ENCODE results near the gene RPL37A. TPM values are rescaled to one million over a fixed set of nuclear protein-coding genes. Genes with fewer than 3 reads are reported as not detected.

Gene RPL37A
- polyA plus RNA-seq, 3 donors = 1,504 to 1,660 (median 1,597) TPM

- Mint-ChIP-seq H3K36me3 (no peaks in the 10 kb centered on the region), H3K4me1 (peaks cover 11% of the 10 kb centered on the region), H3K4me3 (no peak overlapping the region), H3K9me3 (peaks cover 0 to 1% (median 0%) of the 10 kb centered on the region in 7 donors), H3K27ac (no peak overlapping the region), H3K27me3 (ENCODE audit: low read depth in 3 of 3) (peaks cover 0 to 1% (median 0%) of the 10 kb centered on the region in 3 donors)
- TF ChIP-seq, protein P1, sequence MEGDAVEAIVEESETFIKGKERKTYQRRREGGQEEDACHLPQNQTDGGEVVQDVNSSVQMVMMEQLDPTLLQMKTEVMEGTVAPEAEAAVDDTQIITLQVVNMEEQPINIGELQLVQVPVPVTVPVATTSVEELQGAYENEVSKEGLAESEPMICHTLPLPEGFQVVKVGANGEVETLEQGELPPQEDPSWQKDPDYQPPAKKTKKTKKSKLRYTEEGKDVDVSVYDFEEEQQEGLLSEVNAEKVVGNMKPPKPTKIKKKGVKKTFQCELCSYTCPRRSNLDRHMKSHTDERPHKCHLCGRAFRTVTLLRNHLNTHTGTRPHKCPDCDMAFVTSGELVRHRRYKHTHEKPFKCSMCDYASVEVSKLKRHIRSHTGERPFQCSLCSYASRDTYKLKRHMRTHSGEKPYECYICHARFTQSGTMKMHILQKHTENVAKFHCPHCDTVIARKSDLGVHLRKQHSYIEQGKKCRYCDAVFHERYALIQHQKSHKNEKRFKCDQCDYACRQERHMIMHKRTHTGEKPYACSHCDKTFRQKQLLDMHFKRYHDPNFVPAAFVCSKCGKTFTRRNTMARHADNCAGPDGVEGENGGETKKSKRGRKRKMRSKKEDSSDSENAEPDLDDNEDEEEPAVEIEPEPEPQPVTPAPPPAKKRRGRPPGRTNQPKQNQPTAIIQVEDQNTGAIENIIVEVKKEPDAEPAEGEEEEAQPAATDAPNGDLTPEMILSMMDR (IDR thresholded peaks at IDR 0.05) = no peak
- DNase-seq = no peak
- no peaks in the 10 kb centered on the region for H3K79me2 ChIP-seq (ENCODE audit: insufficient read depth, low read length)
- H3K4me2 ChIP-seq (replicated peaks; ENCODE audit: extremely low read depth, low read length, poor library complexity, severe bottlenecking) = no peak overlapping the region
- no peaks in the 10 kb centered on the region for H3K9me3 ChIP-seq (replicated peaks in 1 of 2; ENCODE audit: control insufficient read depth in 1 of 2, insufficient read depth in 1 of 2, low read length in 2 of 2)
- H3K4me1 ChIP-seq (ENCODE audit: control insufficient read depth in 1 of 2, insufficient read depth in 2 of 2, low read length in 2 of 2) = peaks cover 9 to 11% of the 10 kb centered on the region in 2 donors
- intact Hi-C loops (cut with micrococcal nuclease) = no loop called here
- H3K9ac ChIP-seq (ENCODE audit: insufficient read depth, low read length, poor library complexity, severe bottlenecking) = no peak overlapping the region
- WGBS (ENCODE audit: insufficient coverage) = 85% methylated on average over 4 of the region's 6 CpGs
- H4K20me1 ChIP-seq (ENCODE audit: insufficient read depth, low read length) = no peaks in the 10 kb centered on the region
- no peak overlapping the region for H3K4me3 ChIP-seq (replicated peaks in 1 of 3; ENCODE audit: low read depth in 2 of 3, low read length in 3 of 3)
- H3K27ac ChIP-seq (ENCODE audit: low read depth in 1 of 2, low read length in 2 of 2) = no peak overlapping the region
- H2AFZ ChIP-seq (ENCODE audit: insufficient read depth, low read depth, low read length, poor library complexity, severe bottlenecking) = no peak overlapping the region
- H3K36me3 ChIP-seq (replicated peaks in 1 of 2; ENCODE audit: control insufficient read depth in 1 of 2, insufficient read depth in 2 of 2, low read length in 2 of 2) = no peaks in the 10 kb centered on the region
- H3K27me3 ChIP-seq (ENCODE audit: control insufficient read depth in 2 of 2, insufficient read depth in 2 of 2, low read length in 2 of 2) = no peaks in the 10 kb centered on the region
Measured at GRCh38 chr2:216536734-216537210, 38.1 kb downstream of the RPL37A start.

- Histone ChIP-seq H3K27me3 (ENCODE audit: control insufficient read depth in 2 of 2, insufficient read depth in 2 of 2, low read length in 2 of 2) (no peaks in the 10 kb centered on the region), H3K79me2 (ENCODE audit: insufficient read depth, low read length) (no peaks in the 10 kb centered on the region), H3K27ac (ENCODE audit: low read depth in 1 of 2, low read length in 2 of 2) (no peak overlapping the region), H3K4me1 (ENCODE audit: control insufficient read depth in 1 of 2, insufficient read depth in 2 of 2, low read length in 2 of 2) (peaks cover 9 to 11% of the 10 kb centered on the region in 2 donors), H3K4me3 (replicated peaks in 1 of 3; ENCODE audit: low read depth in 2 of 3, low read length in 3 of 3) (no peak overlapping the region), H3K4me2 (replicated peaks; ENCODE audit: extremely low read depth, low read length, poor library complexity, severe bottlenecking) (no peak overlapping the region), H3K36me3 (replicated peaks in 1 of 2; ENCODE audit: control insufficient read depth in 1 of 2, insufficient read depth in 2 of 2, low read length in 2 of 2) (no peaks in the 10 kb centered on the region), H2AFZ (ENCODE audit: insufficient read depth, low read depth, low read length, poor library complexity, severe bottlenecking) (no peak overlapping the region), H4K20me1 (ENCODE audit: insufficient read depth, low read length) (no peaks in the 10 kb centered on the region), H3K9ac (ENCODE audit: insufficient read depth, low read length, poor library complexity, severe bottlenecking) (no peak overlapping the region), H3K9me3 (replicated peaks in 1 of 2; ENCODE audit: control insufficient read depth in 1 of 2, insufficient read depth in 1 of 2, low read length in 2 of 2) (no peaks in the 10 kb centered on the region)
- TF ChIP-seq, protein P1 (IDR thresholded peaks at IDR 0.05) = no peak
- 72% methylated on average over 4 of the region's 4 CpGs for WGBS (ENCODE audit: insufficient coverage)
- no peak overlapping the region for H3K27ac Mint-ChIP-seq
- no peak overlapping the region for H3K4me3 Mint-ChIP-seq
- no peak for DNase-seq
- intact Hi-C loops (cut with micrococcal nuclease) = no loop called here
- peaks cover 0 to 1% (median 0%) of the 10 kb centered on the region in 7 donors for H3K9me3 Mint-ChIP-seq
- H3K4me1 Mint-ChIP-seq = peaks cover 11% of the 10 kb centered on the region
- no peaks in the 10 kb centered on the region for H3K36me3 Mint-ChIP-seq
- H3K27me3 Mint-ChIP-seq (ENCODE audit: low read depth in 3 of 3) = peaks cover 0 to 1% (median 0%) of the 10 kb centered on the region in 3 donors
Measured at GRCh38 chr2:216537366-216537765, 38.7 kb downstream of the RPL37A start.

Data from CD14-positive monocyte (primary cell).